ENCODE measurements around the gene HRK.
"Not testable (repeated sequence)": the region's sequence is repeated elsewhere in the genome, so short reads cannot be mapped to it uniquely, and the experiment has no call there.

The HRK gene

GRCh38 chr12:116818948-116819832 is 62.1 kb downstream of the HRK start:
- peak; percentile 93 for DNase-seq (ENCODE audit: low spot score)

- peak; percentile 11 for DNase-seq (ENCODE audit: low spot score)
Observed at GRCh38 chr12:116818341-116818856, 62.8 kb downstream of the HRK start.

DNA sequence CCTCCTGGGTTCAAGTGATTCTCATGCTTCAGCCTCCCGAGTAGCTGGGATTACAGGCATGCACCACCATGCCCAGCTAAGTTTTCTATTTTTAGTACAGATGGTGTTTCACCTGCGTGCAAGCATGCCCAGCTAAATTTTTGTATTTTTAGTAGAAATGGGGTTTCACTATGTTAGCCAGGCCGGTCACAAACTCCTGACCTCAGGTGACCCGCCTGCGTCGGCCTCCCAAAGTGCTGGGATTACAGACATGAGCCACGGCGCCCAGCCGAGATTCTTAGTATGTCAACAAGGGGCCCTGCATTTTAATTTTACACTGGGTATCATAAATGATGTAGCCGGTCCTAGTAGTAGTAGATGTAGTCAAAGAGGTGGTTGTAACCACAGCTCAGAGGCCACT is 66.5 kb downstream of the HRK start:
- DNase-seq (ENCODE audit: low spot score): not testable (repeated sequence)

DNA sequence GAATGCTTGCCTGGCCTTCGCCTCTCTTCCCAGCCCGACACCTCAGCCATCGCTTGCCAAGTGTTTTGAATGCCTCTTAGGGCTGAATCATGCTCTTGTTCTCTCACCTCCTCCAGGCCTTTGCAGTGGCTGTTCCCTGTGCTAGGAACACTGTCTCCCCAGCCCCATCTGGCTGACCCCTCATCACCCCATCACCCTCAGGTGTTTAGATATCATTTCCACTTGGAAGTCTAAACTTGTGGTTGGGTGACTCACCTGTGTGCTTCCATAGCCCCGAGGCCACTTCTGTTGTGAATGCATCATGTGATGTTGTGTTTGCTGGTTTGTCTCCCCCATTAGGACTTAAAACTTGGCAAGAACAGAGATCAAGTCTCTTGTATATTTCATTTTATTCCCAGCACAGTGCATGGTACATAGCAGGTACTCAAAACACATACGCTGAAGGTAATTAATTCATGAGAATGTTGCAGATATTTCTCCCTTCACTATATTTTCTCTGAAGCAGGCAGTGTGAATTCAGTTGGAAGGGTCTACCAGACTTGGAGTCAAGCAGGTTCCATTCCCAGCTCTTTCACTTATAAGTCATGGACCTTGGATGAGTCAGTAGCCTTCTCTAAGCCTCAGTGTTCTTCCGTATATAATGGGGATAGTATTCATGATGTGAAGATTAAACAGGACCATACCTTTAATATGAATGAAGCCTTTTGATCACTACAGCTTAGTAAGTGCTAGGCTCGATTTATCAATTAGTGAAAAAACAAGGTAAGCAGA is 67.8 kb downstream of the HRK start:
- DNase-seq (ENCODE audit: low spot score): no peak

- no peak for DNase-seq (ENCODE audit: low spot score)
Observed at GRCh38 chr12:116812238-116812637, 69.0 kb downstream of the HRK start.

DNA sequence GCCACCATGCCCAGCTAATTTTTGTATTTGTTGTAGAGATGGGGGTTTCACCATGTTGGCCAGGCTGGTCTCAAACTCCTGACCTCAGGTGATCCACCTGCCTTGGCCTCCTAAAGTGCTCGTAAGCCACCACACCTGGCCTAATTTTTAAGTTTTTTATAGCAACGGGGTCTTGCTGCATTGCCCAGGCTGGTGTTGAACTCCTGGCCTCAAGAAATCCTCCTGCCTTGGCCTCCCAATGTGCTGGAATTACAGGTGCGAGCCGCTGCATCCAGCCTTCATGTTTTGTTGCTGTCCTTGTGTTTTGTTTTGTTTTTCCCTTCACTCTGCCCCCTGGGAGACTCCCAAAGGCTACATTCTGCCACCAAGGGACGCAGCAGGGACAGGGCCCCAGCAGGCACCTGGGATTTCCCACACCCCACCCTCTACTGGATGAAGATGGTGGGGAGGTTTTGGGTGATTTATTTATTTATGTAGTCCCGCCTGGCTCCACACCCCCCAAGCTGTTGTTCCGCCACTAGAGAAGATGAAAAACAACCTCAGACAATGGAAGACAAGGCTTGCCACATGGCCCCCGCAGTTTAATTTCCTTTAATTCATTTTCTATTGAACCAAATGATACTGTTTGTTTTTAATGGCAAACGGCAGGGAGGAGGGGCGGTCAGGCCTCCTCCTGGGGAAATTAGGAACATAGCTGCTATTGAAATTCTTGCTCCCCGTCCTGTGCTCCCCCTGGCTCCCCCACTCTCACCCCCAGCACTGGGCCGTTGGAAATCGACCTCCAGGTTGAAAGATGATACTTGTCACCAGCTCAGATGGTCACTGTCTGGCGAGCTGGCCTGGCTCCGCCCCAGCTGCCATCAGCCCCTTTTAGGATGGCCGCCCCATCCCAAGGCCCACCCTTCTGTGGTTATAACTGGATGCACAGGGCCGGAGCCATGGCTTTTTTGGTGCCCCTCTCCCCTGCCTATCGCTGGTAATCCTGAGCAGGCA is 72.8 kb downstream of the HRK start:
- DNase-seq (ENCODE audit: low spot score): no peak

DNA sequence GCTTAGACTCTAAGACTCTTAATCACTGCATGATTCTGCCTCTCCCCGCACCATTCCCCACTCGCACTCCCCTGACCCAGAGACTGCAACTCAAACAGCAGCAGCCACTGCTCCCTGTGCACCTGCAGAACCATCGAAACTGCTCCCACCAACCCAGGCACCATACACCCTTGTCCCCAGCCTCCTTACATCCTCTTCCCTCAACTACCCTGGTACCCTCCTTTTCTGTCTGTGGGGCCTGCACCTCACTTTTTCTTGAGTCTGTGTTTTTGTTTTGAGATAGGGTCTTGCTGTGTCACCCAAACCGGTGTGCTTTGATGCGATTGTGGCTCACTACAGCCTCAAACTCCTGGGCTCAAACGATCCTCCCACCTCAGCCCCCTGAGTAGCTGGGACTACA is 73.7 kb downstream of the HRK start:
- no peak for DNase-seq (ENCODE audit: low spot score)

DNA sequence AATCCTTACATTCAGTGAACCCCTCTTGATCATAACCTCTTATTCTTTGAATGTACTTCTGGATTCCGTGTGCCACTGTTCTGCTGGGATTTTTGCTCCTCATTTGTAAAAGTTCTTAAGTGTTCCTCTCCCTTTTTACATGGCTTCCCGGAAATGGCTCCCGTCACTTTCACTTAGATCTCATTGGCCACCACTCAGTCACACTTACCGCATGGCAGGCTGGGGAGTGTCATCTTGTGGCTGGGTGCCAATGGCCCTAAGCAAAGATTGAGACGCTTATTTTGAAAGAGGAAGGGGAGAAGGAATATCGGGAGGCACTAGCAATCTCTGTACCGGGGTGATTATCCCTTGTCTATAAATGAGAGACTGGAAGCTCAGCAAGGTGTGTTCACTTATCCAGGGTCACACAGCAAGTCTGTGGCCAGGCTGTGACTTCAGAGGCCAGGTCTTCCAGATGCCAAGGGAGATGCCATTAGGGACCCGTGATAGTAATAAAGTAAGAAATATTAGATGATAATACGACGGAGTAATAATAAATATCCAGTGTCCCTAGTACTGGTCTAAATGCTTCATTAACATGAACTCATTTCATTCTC is 74.3 kb downstream of the HRK start:
- DNase-seq (ENCODE audit: low spot score): no peak

Measured in CD4-positive, alpha-beta T cell treated with Interleukin-2 at 100 ng/mL for 4 hours (primary cell).